ENCODE data around the gene PAK6.

PAK6 gene

GRCh38 chr15:40238532-40239403, at the start of gene PAK6:
Gene PAK6 (plus strand): TSS chr15:40239063. CDS start chr15:40264786, 25,723 bp downstream.
- peak; percentile 43 for DNase-seq

GRCh38 chr15:40190591-40190990, 48.3 kb upstream of the PAK6 start:
- DNase-seq, result no peak

DNA sequence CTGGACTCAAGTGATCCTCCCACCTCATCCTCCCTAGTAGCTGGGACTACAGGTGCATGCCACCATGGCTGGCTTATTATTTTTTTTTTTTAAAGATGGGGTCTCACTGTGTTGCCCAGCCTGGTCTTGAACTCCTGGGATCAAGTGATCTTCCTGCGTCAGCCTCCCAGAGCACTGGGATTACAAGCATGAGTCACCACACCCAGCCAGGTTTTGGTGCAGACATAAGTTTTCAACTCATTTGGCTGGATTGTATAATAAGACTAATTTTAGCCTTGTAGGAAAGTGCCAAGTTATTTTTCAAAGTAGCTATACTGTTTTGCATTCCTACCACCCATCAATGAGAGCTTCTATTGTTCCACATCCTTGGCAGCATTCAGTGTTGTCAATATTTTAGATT, 45.9 kb upstream of the PAK6 start:
- no peak for DNase-seq

- DNase-seq, result no peak
Observed at GRCh38 chr15:40197434-40197833, 41.4 kb upstream of the PAK6 start.

DNA sequence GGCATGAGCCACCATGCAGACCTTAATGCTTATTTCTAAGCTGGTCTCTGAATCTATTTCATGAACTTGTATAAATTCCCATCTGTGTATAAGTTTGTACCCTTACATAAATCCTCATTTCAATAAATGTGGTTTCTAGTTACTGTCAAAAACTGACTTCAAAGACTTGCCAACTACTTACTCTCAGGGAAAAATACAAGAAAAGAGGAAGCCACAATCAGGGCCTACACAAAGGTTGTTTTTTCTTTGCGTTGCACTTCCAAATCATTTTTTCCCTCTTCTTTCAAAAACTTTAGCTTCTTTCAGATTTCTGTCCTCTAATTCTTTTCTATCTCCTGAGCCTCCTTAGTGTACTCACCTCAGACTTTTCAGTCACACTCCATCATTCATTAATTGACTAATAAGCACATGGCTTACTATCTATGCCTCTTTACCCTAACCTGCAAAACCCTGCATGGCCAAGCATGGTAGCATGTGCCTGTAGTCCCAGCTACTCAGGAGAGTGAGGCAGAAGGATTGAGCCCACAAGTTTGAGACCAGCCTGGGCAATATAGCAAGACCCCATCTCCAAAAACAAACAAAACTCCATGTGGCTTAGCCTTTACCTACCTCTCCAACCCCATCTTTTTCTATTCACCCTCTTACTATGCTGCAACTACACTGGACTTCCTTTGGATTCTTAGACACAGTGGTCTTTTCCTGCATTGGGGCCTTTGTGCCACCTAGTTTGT, 40.3 kb upstream of the PAK6 start:
- no peak for DNase-seq

DNA sequence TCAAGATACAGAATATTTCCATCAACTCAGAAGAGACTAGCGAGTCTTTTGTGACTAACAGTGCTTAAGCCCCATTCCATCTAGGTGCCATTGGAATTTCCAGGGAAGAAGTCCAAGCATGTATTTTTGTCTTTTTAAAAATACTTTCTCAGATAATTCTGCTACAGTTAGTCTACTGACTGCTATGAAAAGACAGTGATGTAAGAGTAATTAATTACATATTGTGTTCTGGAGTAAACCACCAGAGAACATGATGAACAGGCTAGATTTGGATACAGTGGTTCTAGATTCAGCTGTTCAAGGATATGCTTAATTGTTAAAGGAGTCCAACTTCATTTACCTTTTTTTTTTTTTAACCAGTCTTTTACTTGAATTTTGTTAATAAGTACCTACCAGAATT, 34.8 kb upstream of the PAK6 start:
- no peak for DNase-seq

DNA sequence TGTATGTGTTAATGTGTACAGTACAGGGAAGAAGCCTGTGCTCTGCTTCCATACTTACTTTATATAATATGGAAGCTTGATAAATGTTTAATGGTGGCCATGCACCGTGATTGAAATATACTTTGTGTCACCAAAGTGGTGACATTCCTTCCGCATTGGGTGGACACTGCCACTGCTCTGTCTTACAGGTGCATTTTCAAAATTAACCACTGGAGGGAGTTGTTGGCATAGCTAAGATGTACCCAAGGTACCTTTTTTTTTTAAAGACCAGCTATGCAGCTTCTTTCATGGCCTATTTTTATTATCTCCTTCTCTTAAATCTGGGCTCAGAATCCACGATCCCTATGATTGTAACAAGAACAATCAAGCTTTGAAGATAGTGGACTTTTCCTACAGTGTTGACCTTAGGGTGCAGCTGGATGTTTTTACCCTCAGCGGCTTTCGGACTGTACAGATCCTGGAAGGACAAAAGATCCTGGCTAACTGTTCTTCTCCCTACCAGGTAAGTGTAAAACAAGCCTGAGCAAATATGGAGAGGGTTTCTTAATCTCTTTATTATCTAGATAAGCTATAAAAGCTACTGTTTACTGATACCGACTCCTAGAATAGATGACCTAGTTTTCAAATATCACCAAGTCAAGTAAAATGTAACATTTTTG, 21.6 kb upstream of the PAK6 start:
- peak; percentile 39 for DNase-seq

GRCh38 chr15:40219801-40220200, 19.1 kb upstream of the PAK6 start:
- DNase-seq, result no peak

- no peak for DNase-seq
Observed at GRCh38 chr15:40222131-40222530, 16.7 kb upstream of the PAK6 start.

DNA sequence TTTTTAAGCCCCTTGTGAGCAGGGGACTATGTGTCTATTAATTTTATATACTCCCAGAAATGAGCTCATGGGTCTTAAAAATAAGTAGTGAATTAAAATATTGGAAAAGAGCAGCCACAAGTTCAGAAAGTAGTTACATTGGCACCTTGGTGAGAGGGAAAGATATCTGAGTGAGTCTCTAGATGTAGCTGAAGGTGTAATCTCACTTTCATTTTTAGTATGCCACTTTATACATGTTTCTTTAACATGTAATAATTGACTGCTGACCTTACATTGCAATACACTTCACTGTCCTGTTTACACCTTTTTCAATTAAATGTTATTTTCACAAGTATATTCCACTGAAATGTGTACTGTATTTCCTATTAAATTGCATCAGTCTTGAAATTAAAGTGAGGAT, 12.1 kb upstream of the PAK6 start:
- DNase-seq, result no peak

DNA sequence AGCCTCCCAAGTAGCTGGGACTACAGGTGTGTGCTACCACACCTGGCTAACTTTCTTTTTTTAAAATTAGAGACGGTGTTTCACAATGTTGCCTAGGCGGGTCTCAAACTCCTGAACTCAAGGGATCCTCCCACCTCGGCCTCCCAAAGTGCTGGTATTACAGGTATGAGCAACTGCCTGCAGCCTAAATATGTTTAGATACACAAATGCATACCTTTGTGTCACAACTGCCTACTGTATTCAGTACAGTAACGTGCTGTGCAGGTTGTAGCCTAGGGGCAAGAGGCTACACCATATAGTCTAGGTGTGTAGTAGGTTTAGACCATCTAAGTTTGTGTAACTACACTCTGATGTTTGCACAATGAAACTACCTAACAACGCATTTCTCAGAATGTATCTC, 9.5 kb upstream of the PAK6 start:
- no peak for DNase-seq

- no peak for DNase-seq
Observed at GRCh38 chr15:40229956-40230355, 8.9 kb upstream of the PAK6 start.

GRCh38 chr15:40232625-40233070, 6.2 kb upstream of the PAK6 start:
- peak; percentile 23 for DNase-seq

- no peak for DNase-seq
Observed at GRCh38 chr15:40233727-40234577, 4.9 kb upstream of the PAK6 start.

- no peak for DNase-seq
Observed at GRCh38 chr15:40234783-40235182, 4.1 kb upstream of the PAK6 start.

DNA sequence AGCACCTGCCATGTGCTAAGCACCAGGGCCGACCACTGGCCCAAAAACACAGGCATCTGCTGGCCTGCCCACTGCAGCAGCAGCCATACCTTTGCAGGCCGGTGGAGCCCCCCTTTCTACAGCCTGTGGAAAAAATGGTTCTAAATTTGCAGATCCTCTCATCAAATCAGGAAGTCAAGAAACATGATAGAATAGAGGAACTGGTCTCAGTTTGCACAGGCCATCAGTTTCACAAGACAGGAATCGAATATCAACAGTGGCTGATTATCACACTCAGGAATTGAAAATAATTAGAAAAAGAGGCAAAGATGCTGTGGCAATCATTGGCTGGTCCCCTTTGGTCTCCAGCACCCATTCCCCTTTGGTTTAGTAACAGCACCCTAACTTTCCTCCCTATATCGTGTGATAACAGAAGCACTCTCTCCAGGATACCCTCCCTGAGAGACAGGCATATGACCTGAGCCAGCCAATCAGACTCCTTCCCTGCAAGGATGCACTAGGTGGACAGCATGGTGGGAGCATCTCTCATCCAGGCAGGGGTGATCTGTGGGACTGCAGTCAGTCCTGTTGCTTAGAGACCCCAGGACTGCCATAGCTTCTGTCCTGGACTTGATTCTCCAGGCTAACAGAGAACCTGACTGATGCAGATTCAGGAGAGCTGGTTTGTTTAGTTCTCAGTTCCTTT, 3.5 kb upstream of the PAK6 start:
- no peak for DNase-seq

DNA sequence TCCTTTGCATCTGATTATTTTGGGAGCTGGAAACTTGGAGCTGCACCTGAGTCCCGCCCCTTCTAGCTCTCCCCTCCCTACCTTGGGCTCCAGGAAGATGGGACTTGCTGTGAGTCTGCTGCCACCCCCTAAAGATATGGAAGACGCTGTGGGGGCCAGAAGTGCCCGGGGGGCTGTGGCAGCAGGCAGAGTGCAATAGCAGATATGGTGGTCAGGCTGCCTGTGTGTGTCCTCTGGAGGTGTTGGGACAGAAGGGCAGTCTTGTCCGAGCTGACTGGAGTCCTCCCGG, 485 bp downstream of the PAK6 start:
- no peak for DNase-seq

GRCh38 chr15:40239693-40240618, 1.1 kb downstream of the PAK6 start:
- peak; percentile 3 for DNase-seq

GRCh38 chr15:40240619-40241221, 1.9 kb downstream of the PAK6 start:
- no peak for DNase-seq

Measured in DMS79 treated with DMSO at 0.1 percent for 48 hours (cell line).